ENCODE measurements around the gene NELL1. TPM values are rescaled to one million over a fixed set of nuclear protein-coding genes. Genes with fewer than 3 reads are reported as not detected.

NELL1 gene
- total and polyA plus RNA-seq, 2 donors from 2014 or later = 0.31 to 14.8 TPM

DNA sequence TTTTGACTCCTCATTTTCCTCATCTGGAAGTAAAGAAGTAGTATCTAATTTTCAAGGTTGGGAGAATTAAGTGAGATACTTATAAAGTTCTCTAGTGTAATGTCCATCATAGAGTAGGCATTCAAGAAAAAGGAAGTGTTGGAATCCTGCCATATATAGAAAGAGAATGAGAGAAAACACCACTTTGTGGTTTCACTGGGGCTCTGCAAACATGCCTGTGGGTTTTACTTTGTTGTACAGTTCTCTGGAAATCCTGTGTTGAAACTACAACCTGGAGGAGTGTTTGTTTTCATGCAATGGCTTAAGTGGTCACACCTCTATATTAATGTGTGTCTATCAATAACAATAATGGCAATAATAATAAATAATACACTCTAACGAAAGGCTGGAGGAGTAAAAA is 741.7 kb downstream of the NELL1 start:
- H3K36me3 ChIP-seq (ENCODE audit: control insufficient read depth in 2 of 3, insufficient read depth in 3 of 3, low read length in 3 of 3) = no peaks in the 10 kb centered on the region

DNA sequence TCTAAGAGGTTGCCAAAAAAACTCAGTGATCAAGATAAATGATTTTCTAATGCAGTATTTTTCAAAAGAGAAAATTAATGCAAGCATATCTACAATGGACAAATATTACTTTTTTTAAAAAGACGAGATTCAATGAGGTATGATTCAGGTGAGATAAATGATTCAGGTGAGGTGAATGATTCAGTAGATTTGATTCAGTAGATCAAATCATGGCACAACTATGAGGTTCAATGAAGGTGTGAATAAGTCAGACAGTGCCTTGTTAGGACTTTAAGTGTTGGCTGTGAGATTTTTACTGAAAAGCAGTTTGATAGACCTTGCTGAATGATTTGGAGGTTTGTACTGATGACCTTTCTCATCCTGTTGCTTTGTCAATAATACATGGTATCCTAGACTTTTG is 742.2 kb downstream of the NELL1 start:
- TF ChIP-seq, protein P1, sequence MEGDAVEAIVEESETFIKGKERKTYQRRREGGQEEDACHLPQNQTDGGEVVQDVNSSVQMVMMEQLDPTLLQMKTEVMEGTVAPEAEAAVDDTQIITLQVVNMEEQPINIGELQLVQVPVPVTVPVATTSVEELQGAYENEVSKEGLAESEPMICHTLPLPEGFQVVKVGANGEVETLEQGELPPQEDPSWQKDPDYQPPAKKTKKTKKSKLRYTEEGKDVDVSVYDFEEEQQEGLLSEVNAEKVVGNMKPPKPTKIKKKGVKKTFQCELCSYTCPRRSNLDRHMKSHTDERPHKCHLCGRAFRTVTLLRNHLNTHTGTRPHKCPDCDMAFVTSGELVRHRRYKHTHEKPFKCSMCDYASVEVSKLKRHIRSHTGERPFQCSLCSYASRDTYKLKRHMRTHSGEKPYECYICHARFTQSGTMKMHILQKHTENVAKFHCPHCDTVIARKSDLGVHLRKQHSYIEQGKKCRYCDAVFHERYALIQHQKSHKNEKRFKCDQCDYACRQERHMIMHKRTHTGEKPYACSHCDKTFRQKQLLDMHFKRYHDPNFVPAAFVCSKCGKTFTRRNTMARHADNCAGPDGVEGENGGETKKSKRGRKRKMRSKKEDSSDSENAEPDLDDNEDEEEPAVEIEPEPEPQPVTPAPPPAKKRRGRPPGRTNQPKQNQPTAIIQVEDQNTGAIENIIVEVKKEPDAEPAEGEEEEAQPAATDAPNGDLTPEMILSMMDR (IDR thresholded peaks at IDR 0.05; ENCODE audit: borderline replicate concordance, extremely low read depth, insufficient read depth) = no peak
- Histone ChIP-seq H3K9me3 (ENCODE audit: control insufficient read depth in 2 of 3, insufficient read depth in 1 of 3, low read length in 3 of 3) (no peaks in the 10 kb centered on the region), H3K4me3 (ENCODE audit: low read length in 3 of 3) (no peak overlapping the region), H3K4me1 (ENCODE audit: control insufficient read depth in 2 of 3, insufficient read depth in 2 of 3, low read depth in 1 of 3, low read length in 3 of 3) (no peaks in the 10 kb centered on the region), H3K27ac (ENCODE audit: low read depth in 2 of 2, low read length in 2 of 2) (no peak overlapping the region), H3K9ac (ENCODE audit: low read length in 3 of 3) (no peak overlapping the region), H3K36me3 (ENCODE audit: control insufficient read depth in 2 of 3, insufficient read depth in 3 of 3, low read length in 3 of 3) (no peaks in the 10 kb centered on the region), H3K27me3 (ENCODE audit: control insufficient read depth, insufficient read depth, low read length) (no peaks in the 10 kb centered on the region)
- FAIRE-seq (no peak), DNase-seq (no peak)
- intact Hi-C loops (cut with DNase I) = no loop called here

More for the DNA sequence above, 741.7 kb downstream of the NELL1 start:
- FAIRE-seq = no peak
- TF ChIP-seq, protein P1 (IDR thresholded peaks at IDR 0.05; ENCODE audit: borderline replicate concordance, extremely low read depth, insufficient read depth) = no peak
- no peak overlapping the region for H3K9ac ChIP-seq (ENCODE audit: low read length in 3 of 3)
- intact Hi-C loops (cut with DNase I) = no loop called here
- H3K4me1 ChIP-seq (ENCODE audit: control insufficient read depth in 2 of 3, insufficient read depth in 2 of 3, low read depth in 1 of 3, low read length in 3 of 3) = no peaks in the 10 kb centered on the region
- H3K9me3 ChIP-seq (ENCODE audit: control insufficient read depth in 2 of 3, insufficient read depth in 1 of 3, low read length in 3 of 3) = no peaks in the 10 kb centered on the region
- DNase-seq = no peak
- H3K27me3 ChIP-seq (ENCODE audit: control insufficient read depth, insufficient read depth, low read length) = no peaks in the 10 kb centered on the region
- H3K27ac ChIP-seq (ENCODE audit: low read depth in 2 of 2, low read length in 2 of 2) = no peak overlapping the region
- H3K4me3 ChIP-seq (ENCODE audit: low read length in 3 of 3) = no peak overlapping the region

DNA sequence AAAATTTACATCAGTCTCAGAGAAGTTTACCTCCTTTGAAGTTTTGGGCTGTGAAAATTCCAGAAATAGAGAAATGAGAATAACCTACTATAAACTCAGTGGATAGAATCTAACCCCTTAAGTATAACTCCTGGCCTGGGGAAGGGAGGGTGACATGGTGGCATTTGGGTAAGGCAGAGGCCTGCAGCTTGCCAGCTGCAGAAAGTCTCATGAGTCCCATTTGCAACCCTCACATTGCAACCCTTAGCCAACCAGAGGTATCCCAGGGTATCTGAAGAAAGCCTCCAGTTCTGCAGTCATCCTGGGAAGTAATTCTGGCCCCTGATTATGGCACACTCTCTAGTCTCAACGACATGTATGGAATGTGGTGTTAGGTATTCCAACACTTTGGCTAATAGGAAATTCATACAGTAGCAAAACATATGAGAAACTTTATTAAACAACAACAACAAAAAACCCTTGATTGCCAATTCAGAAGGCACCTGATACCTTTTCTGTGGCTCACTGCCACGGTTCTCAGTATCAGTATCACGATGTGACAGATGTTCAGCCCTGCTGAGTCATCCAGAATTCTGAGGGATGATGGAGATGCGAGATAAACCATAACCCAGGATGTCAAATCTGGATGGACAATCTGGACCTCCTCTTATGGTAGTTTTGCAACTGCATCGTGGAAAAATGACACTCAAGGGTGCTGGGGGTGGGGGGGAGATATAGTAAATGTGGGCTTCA is 743.4 kb downstream of the NELL1 start:
- DNase-seq (no peak), FAIRE-seq (no peak)
- TF ChIP-seq, protein P1 (IDR thresholded peaks at IDR 0.05; ENCODE audit: borderline replicate concordance, extremely low read depth, insufficient read depth) = no peak
- Histone ChIP-seq H3K9me3 (ENCODE audit: control insufficient read depth in 2 of 3, insufficient read depth in 1 of 3, low read length in 3 of 3) (no peaks in the 10 kb centered on the region), H3K4me1 (ENCODE audit: control insufficient read depth in 2 of 3, insufficient read depth in 2 of 3, low read depth in 1 of 3, low read length in 3 of 3) (no peaks in the 10 kb centered on the region), H3K9ac (ENCODE audit: low read length in 3 of 3) (no peak overlapping the region), H3K27me3 (ENCODE audit: control insufficient read depth, insufficient read depth, low read length) (no peaks in the 10 kb centered on the region), H3K27ac (ENCODE audit: low read depth in 2 of 2, low read length in 2 of 2) (no peak overlapping the region), H3K4me3 (ENCODE audit: low read length in 3 of 3) (no peak overlapping the region), H3K36me3 (ENCODE audit: control insufficient read depth in 2 of 3, insufficient read depth in 3 of 3, low read length in 3 of 3) (no peaks in the 10 kb centered on the region)
- intact Hi-C loops (cut with DNase I) = no loop called here

Data from kidney (tissue), 14 donors.